Peyer's patch (tissue), 4 donors: ENCODE measurements around the gene GPER1. TPM values are rescaled to one million over a fixed set of nuclear protein-coding genes. Genes with fewer than 3 reads are reported as not detected.

Experiments
- DNase-seq, 3 donors: peaks; one replicate each; pipeline ENCODE4 v3.0.0-alpha.2; 2017 to 2019
- H3K27ac ChIP-seq, 4 donors: fragments of 200-600 bp; sonication (generic); one replicate each; pipeline ENCODE4 v1.5.1; 2016 to 2019
- H3K27me3 ChIP-seq, 2 donors: fragments of 200-600 bp; sonication (generic); one replicate each; pipeline ENCODE4 v1.5.1; 2019
- H3K36me3 ChIP-seq, 3 donors: fragments of 200-600 bp; sonication (generic); one replicate each; pipeline ENCODE4 v1.5.1; 2016 to 2019
- H3K4me1 ChIP-seq, 4 donors: fragments of 200-600 bp; sonication (generic); one replicate each; pipeline ENCODE4 v1.5.1; 2016 to 2019
- H3K4me3 ChIP-seq, 4 donors: fragments of 200-600 bp; sonication (generic); 1 replicate in 3 of 4; 2 replicates in 1 of 4; pipeline ENCODE4 v1.5.1; 2016 to 2019; ENCODE audit warnings: mild to moderate bottlenecking in 1 of 4
- H3K9me3 ChIP-seq, 4 donors: fragments of 200-600 bp; sonication (generic); one replicate each; pipeline ENCODE4 v1.5.1; 2016 to 2019; ENCODE audit warnings: mild to moderate bottlenecking in 1 of 4
- CTCF ChIP-seq, 6 experiments: fragments of 450-650 bp in 4 of 6; fragments of 200-600 bp in 2 of 6; sonication (generic) in 1 of 6; IDR thresholded peaks; one replicate each; pipeline ENCODE4 v1.5.1; 2017 to 2019; ENCODE audit warnings: antibody characterized with exemption in 6 of 6, mild to moderate bottlenecking in 3 of 6, moderate library complexity in 1 of 6
- POLR2A ChIP-seq, 2 donors: fragments of 450-650 bp; IDR thresholded peaks; one replicate each; pipeline ENCODE4 v1.5.1; 2017; ENCODE audit warnings: antibody characterized with exemption in 2 of 2, mild to moderate bottlenecking in 2 of 2, moderate library complexity in 2 of 2
- total RNA-seq, 4 donors: library from RNA; depleted of rRNA; stranded (reverse); fragments of >200 nt; gene quantifications; one replicate each; pipeline ENCODE4 v1.1.0, GENCODE V29; 2016

GPER1 gene
- total RNA-seq, 4 donors from 2014 or later = 0.53 to 8.3 (median 2.1) TPM

- no peaks in the 10 kb centered on the region for H3K27me3 ChIP-seq
- peaks cover 0 to 9% (median 2%) of the 10 kb centered on the region in 4 donors for H3K4me1 ChIP-seq
- TF ChIP-seq POLR2A (IDR thresholded peaks at IDR 0.05) (no peak), CTCF (IDR thresholded peaks at IDR 0.05) (no peak)
- no peaks in the 10 kb centered on the region for H3K36me3 ChIP-seq
- no peak overlapping the region for H3K27ac ChIP-seq
- H3K9me3 ChIP-seq = no peaks in the 10 kb centered on the region
- H3K4me3 ChIP-seq = no peak overlapping the region
- DNase-seq = no peak
Observed at GRCh38 chr7:1092161-1092632, 4.3 kb downstream of the GPER1 start.

- Histone ChIP-seq H3K27ac (no peak overlapping the region), H3K27me3 (no peaks in the 10 kb centered on the region), H3K4me3 (no peak overlapping the region), H3K4me1 (peaks cover 0 to 1% (median 0%) of the 10 kb centered on the region in 4 donors), H3K36me3 (no peaks in the 10 kb centered on the region), H3K9me3 (no peaks in the 10 kb centered on the region)
- DNase-seq = no peak
- TF ChIP-seq CTCF (IDR thresholded peaks at IDR 0.05) (no peak), POLR2A (IDR thresholded peaks at IDR 0.05) (no peak)
Observed at GRCh38 chr7:1092806-1093501, 5.0 kb downstream of the GPER1 start.

- Histone ChIP-seq H3K27ac (no peak overlapping the region), H3K4me3 (no peak overlapping the region), H3K36me3 (no peaks in the 10 kb centered on the region), H3K27me3 (no peaks in the 10 kb centered on the region), H3K4me1 (no peaks in the 10 kb centered on the region), H3K9me3 (no peaks in the 10 kb centered on the region)
- TF ChIP-seq CTCF (IDR thresholded peaks at IDR 0.05) (no peak), POLR2A (IDR thresholded peaks at IDR 0.05) (no peak)
- no peak for DNase-seq
Observed at GRCh38 chr7:1093502-1093843, 5.6 kb downstream of the GPER1 start.

GRCh38 chr7:1093916-1094508 is 6.1 kb downstream of the GPER1 start:
- Histone ChIP-seq H3K27ac (no peak overlapping the region), H3K4me1 (no peaks in the 10 kb centered on the region)

GRCh38 chr7:1094870-1095269 is 7.0 kb downstream of the GPER1 start:
- H3K4me3 ChIP-seq = no peak overlapping the region
- no peaks in the 10 kb centered on the region for H3K9me3 ChIP-seq
- no peak overlapping the region for H3K27ac ChIP-seq
- TF ChIP-seq CTCF (IDR thresholded peaks at IDR 0.05) = no peak
- no peak for TF ChIP-seq POLR2A (IDR thresholded peaks at IDR 0.05)
- H3K27me3 ChIP-seq = no peaks in the 10 kb centered on the region
- no peaks in the 10 kb centered on the region for H3K4me1 ChIP-seq
- DNase-seq = no peak
- no peaks in the 10 kb centered on the region for H3K36me3 ChIP-seq

More at GRCh38 chr7:1093916-1094508, 6.1 kb downstream of the GPER1 start:
- H3K27me3 ChIP-seq = no peaks in the 10 kb centered on the region
- no peak overlapping the region for H3K4me3 ChIP-seq
- H3K9me3 ChIP-seq = no peaks in the 10 kb centered on the region
- no peaks in the 10 kb centered on the region for H3K36me3 ChIP-seq
- DNase-seq = no peak
- TF ChIP-seq POLR2A (IDR thresholded peaks at IDR 0.05) (no peak), CTCF (IDR thresholded peaks at IDR 0.05) (no peak)
